Esophagus squamous epithelium (tissue), 5 donors: ENCODE measurements around the gene FBXO4. TPM values are rescaled to one million over a fixed set of nuclear protein-coding genes. Genes with fewer than 3 reads are reported as not detected.

Source experiments
- DNase-seq: peaks from one replicate; lab custom pipeline; 2025; lab: John Stamatoyannopoulos, UW
- H3K27ac ChIP-seq, 4 donors: fragments of 200-600 bp; sonication (generic); one replicate each; pipeline ENCODE4 v1.5.1; 2016 to 2019; ENCODE audit warnings: mild to moderate bottlenecking in 1 of 4
- H3K27me3 ChIP-seq, 4 donors: fragments of 200-600 bp; sonication (generic); 1 replicate in 3 of 4; 2 replicates in 1 of 4; pipeline versions ENCODE4 v1.5.1 to v1.6.0; 2017 to 2021; ENCODE audit warnings: antibody characterized with exemption in 1 of 4
- H3K36me3 ChIP-seq, 3 donors: fragments of 200-600 bp; sonication (generic); one replicate each; pipeline ENCODE4 v1.5.1; 2016 to 2019
- H3K4me1 ChIP-seq, 3 donors: fragments of 200-600 bp; sonication (generic); one replicate each; pipeline ENCODE4 v1.5.1; 2017 to 2019
- H3K4me3 ChIP-seq, 4 donors: fragments of 200-600 bp; sonication (generic); 1 replicate in 3 of 4; 2 replicates in 1 of 4; pipeline ENCODE4 v1.5.1; 2016 to 2019; ENCODE audit warnings: mild to moderate bottlenecking in 2 of 4, moderate library complexity in 1 of 4
- H3K9me3 ChIP-seq, 3 donors: fragments of 200-600 bp; sonication (generic); one replicate each; pipeline ENCODE4 v1.5.1; 2016 to 2019
- POLR2A ChIP-seq, 4 donors: fragments of 450-650 bp; IDR thresholded peaks; one replicate each; pipeline ENCODE4 v1.6.1; 2017; ENCODE audit warnings: antibody characterized with exemption in 4 of 4, mild to moderate bottlenecking in 4 of 4, moderate library complexity in 3 of 4
- WGBS, 2 donors: methylation state at CpG; one replicate each; pipeline ENCODE4 v1.1.5; 2018; 5-methylcytosine and 5-hydroxymethylcytosine counted together
- intact Hi-C: fragments of 100-400 bp; cut with DNase I; formaldehyde crosslinking; loops from one replicate; pipeline ENCODE4 v1.15.0; 2022
- total RNA-seq, 4 donors: library from RNA; depleted of rRNA; stranded (reverse); fragments of >200 nt; gene quantifications; one replicate each; pipeline ENCODE4 v1.1.0, GENCODE V29; 2016
- TF ChIP-seq, protein P1 (sequence below), 6 experiments: fragments of 450-650 bp in 4 of 6; fragments of 200-600 bp in 2 of 6; sonication (generic) in 2 of 6; IDR thresholded peaks; one replicate each; pipeline ENCODE4 v1.5.1; 2016 to 2019; ENCODE audit warnings: antibody characterized with exemption in 6 of 6, mild to moderate bottlenecking in 4 of 6, moderate library complexity in 4 of 6
- donor health status: DM: yes; HTN: yes; CAD: no.

FBXO4 gene
- total RNA-seq, 4 donors from 2014 or later: 2.4 to 10.9 (median 7.4) TPM

DNA sequence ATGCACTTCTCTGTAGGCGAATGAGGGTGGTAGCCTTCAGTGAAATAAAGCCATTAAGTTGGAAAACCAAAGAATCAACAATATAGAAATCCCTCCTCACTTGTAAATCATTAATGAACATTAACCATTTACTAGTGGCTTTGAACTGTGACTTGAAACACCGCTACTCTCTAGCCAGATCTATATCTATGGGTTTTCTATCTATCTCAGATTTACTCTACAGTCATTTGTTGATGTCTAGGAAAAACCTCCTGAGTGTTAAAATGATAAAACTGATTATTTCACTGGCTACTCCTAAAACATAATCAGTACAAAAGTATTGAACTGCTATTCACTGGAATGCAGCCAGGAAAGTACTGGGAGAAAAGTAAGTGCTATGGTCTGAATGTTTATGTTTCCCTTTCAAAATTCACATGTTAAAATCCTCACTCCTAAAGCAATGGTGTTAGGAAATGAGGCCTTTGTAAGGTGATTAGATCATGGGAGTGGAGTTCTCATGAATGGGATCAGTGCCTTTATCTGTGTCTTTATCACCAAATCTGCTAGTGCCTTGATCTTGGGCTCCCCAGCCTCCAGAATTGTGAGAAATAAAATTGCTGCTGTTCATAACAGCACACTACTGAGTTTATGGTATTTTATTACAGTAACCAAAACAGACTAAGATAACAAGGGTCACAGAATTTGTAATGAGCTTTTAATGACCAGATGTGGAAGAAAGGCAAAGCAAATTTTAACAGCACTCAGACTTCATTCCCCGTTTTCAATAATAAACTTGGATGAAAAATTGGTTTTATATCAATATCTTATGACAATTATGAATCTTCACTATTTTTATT, 46.2 kb upstream of the FBXO4 start:
- Histone ChIP-seq H3K27ac (no peak overlapping the region), H3K27me3 (no peaks in the 10 kb centered on the region), H3K4me1 (peaks cover 0 to 2% (median 0%) of the 10 kb centered on the region in 3 donors), H3K9me3 (no peaks in the 10 kb centered on the region), H3K36me3 (no peaks in the 10 kb centered on the region), H3K4me3 (no peak overlapping the region)
- DNase-seq: no peak
- no peak for TF ChIP-seq POLR2A (IDR thresholded peaks at IDR 0.05)
- TF ChIP-seq, protein P1, sequence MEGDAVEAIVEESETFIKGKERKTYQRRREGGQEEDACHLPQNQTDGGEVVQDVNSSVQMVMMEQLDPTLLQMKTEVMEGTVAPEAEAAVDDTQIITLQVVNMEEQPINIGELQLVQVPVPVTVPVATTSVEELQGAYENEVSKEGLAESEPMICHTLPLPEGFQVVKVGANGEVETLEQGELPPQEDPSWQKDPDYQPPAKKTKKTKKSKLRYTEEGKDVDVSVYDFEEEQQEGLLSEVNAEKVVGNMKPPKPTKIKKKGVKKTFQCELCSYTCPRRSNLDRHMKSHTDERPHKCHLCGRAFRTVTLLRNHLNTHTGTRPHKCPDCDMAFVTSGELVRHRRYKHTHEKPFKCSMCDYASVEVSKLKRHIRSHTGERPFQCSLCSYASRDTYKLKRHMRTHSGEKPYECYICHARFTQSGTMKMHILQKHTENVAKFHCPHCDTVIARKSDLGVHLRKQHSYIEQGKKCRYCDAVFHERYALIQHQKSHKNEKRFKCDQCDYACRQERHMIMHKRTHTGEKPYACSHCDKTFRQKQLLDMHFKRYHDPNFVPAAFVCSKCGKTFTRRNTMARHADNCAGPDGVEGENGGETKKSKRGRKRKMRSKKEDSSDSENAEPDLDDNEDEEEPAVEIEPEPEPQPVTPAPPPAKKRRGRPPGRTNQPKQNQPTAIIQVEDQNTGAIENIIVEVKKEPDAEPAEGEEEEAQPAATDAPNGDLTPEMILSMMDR (IDR thresholded peaks at IDR 0.05): no peak
- WGBS, 2 donors: 76 to 83% methylated on average over 3 of the region's 3 CpGs
- intact Hi-C loops: no loop called here

- H3K4me3 ChIP-seq: no peak overlapping the region
- no peaks in the 10 kb centered on the region for H3K9me3 ChIP-seq
- 56 to 60% methylated on average over 5 of the region's 5 CpGs for WGBS, 2 donors
Observed at GRCh38 chr5:41882765-41883164, 42.3 kb upstream of the FBXO4 start.

DNA sequence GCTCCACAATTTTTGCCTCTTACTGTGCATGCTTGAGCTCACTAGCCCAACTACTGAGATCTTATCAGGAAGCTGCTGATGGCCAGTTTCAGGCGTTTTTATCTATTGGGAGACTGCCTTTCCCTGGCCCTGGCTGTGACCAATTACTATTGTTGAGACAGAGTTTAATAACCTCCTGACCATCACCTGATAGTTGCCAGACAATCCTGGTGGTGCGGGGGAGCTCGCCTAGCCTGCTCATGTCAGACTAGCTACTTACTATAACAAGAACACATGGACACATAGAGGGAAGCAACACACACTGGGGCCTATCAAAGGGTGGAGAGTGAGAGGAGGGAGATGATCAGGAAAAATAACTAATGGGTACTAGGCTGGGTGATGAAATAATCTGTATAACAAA, 41.8 kb upstream of the FBXO4 start:
- Histone ChIP-seq H3K27ac (no peak overlapping the region), H3K4me3 (no peak overlapping the region), H3K9me3 (no peaks in the 10 kb centered on the region), H3K4me1 (no peaks in the 10 kb centered on the region), H3K27me3 (no peaks in the 10 kb centered on the region), H3K36me3 (no peaks in the 10 kb centered on the region)
- TF ChIP-seq POLR2A (IDR thresholded peaks at IDR 0.05): no peak
- TF ChIP-seq, protein P1 (IDR thresholded peaks at IDR 0.05): no peak
- 82 to 90% methylated on average over 1 to 3 of the region's 3 CpGs for WGBS, 2 donors
- no peak for DNase-seq
- intact Hi-C loops: no loop called here

More at GRCh38 chr5:41882765-41883164, 42.3 kb upstream of the FBXO4 start:
- no peaks in the 10 kb centered on the region for H3K4me1 ChIP-seq
- DNase-seq: no peak
- no peak for TF ChIP-seq POLR2A (IDR thresholded peaks at IDR 0.05)
- TF ChIP-seq, protein P1 (IDR thresholded peaks at IDR 0.05): no peak
- H3K27me3 ChIP-seq: no peaks in the 10 kb centered on the region
- intact Hi-C loops: no loop called here
- H3K36me3 ChIP-seq: no peaks in the 10 kb centered on the region
- H3K27ac ChIP-seq: no peak overlapping the region

GRCh38 chr5:41883936-41884335, 41.1 kb upstream of the FBXO4 start:
- Histone ChIP-seq H3K4me3 (no peak overlapping the region), H3K27me3 (no peaks in the 10 kb centered on the region), H3K27ac (no peak overlapping the region), H3K9me3 (no peaks in the 10 kb centered on the region), H3K4me1 (no peaks in the 10 kb centered on the region), H3K36me3 (no peaks in the 10 kb centered on the region)
- intact Hi-C loops: no loop called here
- 91% methylated on average over 2 of the region's 2 CpGs for WGBS, 2 donors
- TF ChIP-seq, protein P1 (IDR thresholded peaks at IDR 0.05): no peak
- no peak for TF ChIP-seq POLR2A (IDR thresholded peaks at IDR 0.05)
- no peak for DNase-seq

DNA sequence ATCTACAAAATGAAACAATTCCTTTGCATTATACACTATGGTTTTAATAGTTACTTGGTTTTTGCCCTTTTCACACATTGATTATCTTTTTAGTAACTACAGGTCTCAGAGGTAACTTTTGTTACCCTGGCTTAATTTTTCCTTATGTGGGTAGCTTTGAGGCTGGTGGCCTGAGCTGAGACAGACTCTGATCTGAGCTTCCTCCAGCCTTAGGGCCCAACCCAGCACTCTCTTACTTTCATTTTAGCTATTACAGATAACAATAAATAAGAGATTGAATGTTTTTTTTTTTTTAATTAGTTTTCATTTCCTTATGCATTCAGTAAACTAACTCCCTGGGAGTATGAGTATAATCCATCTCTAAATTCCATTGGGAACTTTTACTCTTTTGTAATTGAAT, 39.8 kb upstream of the FBXO4 start:
- H3K4me1 ChIP-seq: no peaks in the 10 kb centered on the region
- peaks cover 0 to 4% (median 0%) of the 10 kb centered on the region in 4 donors for H3K27me3 ChIP-seq
- H3K9me3 ChIP-seq: no peaks in the 10 kb centered on the region
- intact Hi-C loops: no loop called here
- no peaks in the 10 kb centered on the region for H3K36me3 ChIP-seq
- no peak overlapping the region for H3K27ac ChIP-seq
- DNase-seq: no peak
- no peak overlapping the region for H3K4me3 ChIP-seq
- TF ChIP-seq POLR2A (IDR thresholded peaks at IDR 0.05): no peak
- TF ChIP-seq, protein P1 (IDR thresholded peaks at IDR 0.05): no peak
